ENCODE measurements around the gene STOML2. TPM values are rescaled to one million over a fixed set of nuclear protein-coding genes. Genes with fewer than 3 reads are reported as not detected.

The STOML2 gene
- total and polyA plus RNA-seq, 7 donors = 87.2 to 145 (median 136) TPM

DNA sequence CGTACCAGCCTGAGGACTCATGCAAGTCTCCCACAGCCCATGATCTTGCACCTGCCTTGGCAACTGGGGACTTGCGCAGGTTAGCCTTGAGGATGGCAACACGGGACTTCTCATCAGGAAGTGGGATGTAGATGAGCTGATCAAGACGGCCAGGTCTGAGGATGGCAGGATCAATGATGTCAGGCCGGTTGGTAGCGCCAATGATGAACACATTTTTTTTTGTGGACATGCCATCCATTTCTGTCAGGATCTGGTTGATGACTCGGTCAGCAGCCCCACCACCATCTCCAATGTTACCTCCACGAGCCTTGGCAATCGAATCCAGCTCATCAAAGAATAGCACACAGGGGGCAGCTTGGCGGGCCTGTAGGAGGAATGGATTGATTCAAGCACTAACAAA, 43.5 kb downstream of the STOML2 start:
- DNase-seq = no peak
- TF ChIP-seq, protein P1, sequence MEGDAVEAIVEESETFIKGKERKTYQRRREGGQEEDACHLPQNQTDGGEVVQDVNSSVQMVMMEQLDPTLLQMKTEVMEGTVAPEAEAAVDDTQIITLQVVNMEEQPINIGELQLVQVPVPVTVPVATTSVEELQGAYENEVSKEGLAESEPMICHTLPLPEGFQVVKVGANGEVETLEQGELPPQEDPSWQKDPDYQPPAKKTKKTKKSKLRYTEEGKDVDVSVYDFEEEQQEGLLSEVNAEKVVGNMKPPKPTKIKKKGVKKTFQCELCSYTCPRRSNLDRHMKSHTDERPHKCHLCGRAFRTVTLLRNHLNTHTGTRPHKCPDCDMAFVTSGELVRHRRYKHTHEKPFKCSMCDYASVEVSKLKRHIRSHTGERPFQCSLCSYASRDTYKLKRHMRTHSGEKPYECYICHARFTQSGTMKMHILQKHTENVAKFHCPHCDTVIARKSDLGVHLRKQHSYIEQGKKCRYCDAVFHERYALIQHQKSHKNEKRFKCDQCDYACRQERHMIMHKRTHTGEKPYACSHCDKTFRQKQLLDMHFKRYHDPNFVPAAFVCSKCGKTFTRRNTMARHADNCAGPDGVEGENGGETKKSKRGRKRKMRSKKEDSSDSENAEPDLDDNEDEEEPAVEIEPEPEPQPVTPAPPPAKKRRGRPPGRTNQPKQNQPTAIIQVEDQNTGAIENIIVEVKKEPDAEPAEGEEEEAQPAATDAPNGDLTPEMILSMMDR (IDR thresholded peaks at IDR 0.05) = no peak
- TF ChIP-seq POLR2AphosphoS5 (IDR thresholded peaks at IDR 0.05) = no peak
- TF ChIP-seq EP300 (IDR thresholded peaks at IDR 0.05) = no peak
- TF ChIP-seq POLR2A (IDR thresholded peaks at IDR 0.05) = no peak
- 95 to 96% methylated on average over 10 of the region's 10 CpGs for WGBS, 2 donors
- peaks cover 77 to 100% (median 90%) of the 10 kb centered on the region in 4 donors for H3K36me3 ChIP-seq
- no peaks in the 10 kb centered on the region for H3K9me3 ChIP-seq
- no peak overlapping the region for H3K4me3 ChIP-seq
- intact Hi-C loops (cut with DNase I) = no loop called here
- no peaks in the 10 kb centered on the region for H3K27me3 ChIP-seq
- no peak overlapping the region for H3K27ac ChIP-seq
- no peaks in the 10 kb centered on the region for H3K4me1 ChIP-seq

DNA sequence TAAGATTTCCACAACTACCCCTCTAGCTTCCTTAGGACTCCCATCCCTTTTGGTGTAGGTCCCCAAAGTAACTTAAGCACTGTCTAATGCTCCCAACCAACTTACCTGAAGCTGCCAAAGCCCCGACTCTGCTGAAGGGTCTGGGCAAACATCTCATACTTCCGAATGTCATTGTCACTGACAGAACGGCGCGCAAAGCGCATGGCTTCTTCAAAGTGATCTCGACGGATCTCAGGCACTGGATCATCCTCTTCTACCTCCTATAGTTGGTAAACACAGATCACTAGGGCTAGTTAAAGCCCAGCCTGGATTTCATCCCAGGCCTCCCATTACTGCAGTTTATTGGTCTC, 45.7 kb downstream of the STOML2 start:
- WGBS, 2 donors = 97% methylated on average over 8 of the region's 8 CpGs
- Histone ChIP-seq H3K4me1 (no peaks in the 10 kb centered on the region), H3K36me3 (peaks cover 56 to 92% (median 68%) of the 10 kb centered on the region in 4 donors), H3K4me3 (no peak overlapping the region), H3K9me3 (no peaks in the 10 kb centered on the region), H3K27me3 (no peaks in the 10 kb centered on the region), H3K27ac (no peak overlapping the region)
- no peak for DNase-seq
- TF ChIP-seq POLR2AphosphoS5 (IDR thresholded peaks at IDR 0.05) (no peak), POLR2A (IDR thresholded peaks at IDR 0.05) (no peak), EP300 (IDR thresholded peaks at IDR 0.05) (no peak)
- TF ChIP-seq, protein P1 (IDR thresholded peaks at IDR 0.05) = no peak
- intact Hi-C loops (cut with DNase I) = no loop called here

DNA sequence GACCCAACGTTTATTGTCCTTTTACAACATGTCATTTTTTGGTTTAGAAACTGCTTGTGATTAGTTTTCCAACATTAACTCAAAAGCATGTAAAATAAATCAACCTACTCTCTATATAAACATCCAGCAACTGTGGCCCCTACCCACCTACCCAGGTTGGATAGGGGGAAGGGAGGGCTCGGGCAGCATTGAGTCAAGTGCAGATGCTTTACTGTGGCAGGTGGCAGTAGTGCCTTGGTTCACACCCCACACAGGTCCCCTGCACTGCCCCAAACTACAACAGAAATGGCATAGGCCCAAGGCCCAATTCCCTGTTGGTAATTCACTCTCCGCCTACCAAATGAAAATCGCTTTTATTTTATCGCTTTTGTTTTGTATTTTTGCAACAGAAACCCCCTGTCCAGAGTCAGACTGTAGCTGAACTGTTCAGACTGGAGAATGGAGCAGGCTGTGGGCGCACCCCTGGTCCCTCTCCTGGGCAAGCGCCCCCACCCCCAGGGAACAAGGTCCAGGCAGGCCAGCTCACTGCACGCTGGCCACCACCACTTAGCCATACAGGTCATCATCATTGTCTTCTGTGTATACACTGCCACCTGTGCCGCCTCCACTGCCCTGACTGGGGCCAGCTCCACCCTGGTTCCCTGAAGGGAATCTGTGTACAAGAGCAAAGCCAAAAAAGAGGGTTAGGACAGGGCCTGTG, 46.2 kb downstream of the STOML2 start:
- no peak for DNase-seq
- Histone ChIP-seq H3K4me3 (no peak overlapping the region), H3K4me1 (no peaks in the 10 kb centered on the region), H3K9me3 (no peaks in the 10 kb centered on the region), H3K27ac (no peak overlapping the region), H3K27me3 (no peaks in the 10 kb centered on the region), H3K36me3 (peaks cover 51 to 92% (median 62%) of the 10 kb centered on the region in 4 donors)
- TF ChIP-seq POLR2AphosphoS5 (IDR thresholded peaks at IDR 0.05) (no peak), POLR2A (IDR thresholded peaks at IDR 0.05) (no peak), EP300 (IDR thresholded peaks at IDR 0.05) (no peak)
- TF ChIP-seq, protein P1 (IDR thresholded peaks at IDR 0.05) = no peak
- whole genome bisulfite sequencing, 2 donors = 89 to 93% methylated on average over 9 of the region's 9 CpGs
- intact Hi-C loops (cut with DNase I) = no loop called here

DNA sequence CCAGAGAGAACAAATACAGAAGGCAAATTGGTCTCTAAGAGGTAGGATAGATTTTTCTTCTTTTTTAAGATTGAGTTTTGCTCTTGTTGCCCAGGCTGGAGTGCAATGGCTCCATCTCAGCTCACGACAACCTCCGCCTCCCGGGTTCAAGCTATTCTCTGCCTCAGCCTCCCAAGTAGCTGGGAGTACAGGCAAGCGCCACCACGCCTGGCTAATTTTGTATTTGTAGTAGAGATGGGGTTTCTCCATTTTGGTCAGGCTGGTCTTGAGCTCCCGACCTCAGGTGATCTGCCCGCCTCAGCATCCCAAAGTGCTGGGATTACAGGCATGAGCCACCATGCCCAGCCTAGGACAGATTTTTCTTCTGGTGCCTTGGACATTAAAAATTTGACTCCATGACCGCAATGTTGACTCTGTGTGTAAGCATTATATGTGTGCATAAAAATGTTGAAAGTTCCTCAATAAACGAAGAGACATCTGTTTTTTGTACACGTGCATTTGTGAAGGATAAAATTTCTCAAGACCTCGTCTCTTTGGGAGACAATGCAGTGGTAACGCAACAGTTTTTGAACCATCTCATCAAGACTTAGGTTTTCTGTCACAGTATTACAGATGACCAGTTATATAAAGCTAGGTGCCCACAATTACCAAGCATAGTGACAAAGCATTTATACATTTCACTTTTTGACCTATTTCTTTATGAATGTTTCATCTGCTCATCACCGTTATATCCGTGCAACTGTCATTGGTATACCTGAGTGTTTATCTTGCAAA, 47.9 kb downstream of the STOML2 start:
- Histone ChIP-seq H3K27ac (no peak overlapping the region), H3K9me3 (no peaks in the 10 kb centered on the region), H3K36me3 (peaks cover 34 to 92% (median 46%) of the 10 kb centered on the region in 4 donors), H3K4me1 (peaks cover 0 to 8% (median 2%) of the 10 kb centered on the region in 4 donors), H3K4me3 (no peak overlapping the region), H3K27me3 (no peaks in the 10 kb centered on the region)
- intact Hi-C loops (cut with DNase I) = no loop called here
- no peak for TF ChIP-seq EP300 (IDR thresholded peaks at IDR 0.05)
- no peak for TF ChIP-seq POLR2A (IDR thresholded peaks at IDR 0.05)
- TF ChIP-seq, protein P1 (IDR thresholded peaks at IDR 0.05) = no peak
- no peak for TF ChIP-seq POLR2AphosphoS5 (IDR thresholded peaks at IDR 0.05)
- WGBS, 2 donors = 95% methylated on average over 14 of the region's 14 CpGs
- no peak for DNase-seq

All from sigmoid colon (tissue), 7 donors.